COLO668 (cell line): ENCODE results near the gene ZNF578.
"Not testable (repeated sequence)": the region's sequence is repeated elsewhere in the genome, so short reads cannot be mapped to it uniquely, and the experiment has no call there.

Experiments
- DNase-seq: peaks from one replicate; lab custom pipeline; 2025; ENCODE audit not compliant: unreplicated experiment; lab: John Stamatoyannopoulos, UW

ZNF578 gene

DNA sequence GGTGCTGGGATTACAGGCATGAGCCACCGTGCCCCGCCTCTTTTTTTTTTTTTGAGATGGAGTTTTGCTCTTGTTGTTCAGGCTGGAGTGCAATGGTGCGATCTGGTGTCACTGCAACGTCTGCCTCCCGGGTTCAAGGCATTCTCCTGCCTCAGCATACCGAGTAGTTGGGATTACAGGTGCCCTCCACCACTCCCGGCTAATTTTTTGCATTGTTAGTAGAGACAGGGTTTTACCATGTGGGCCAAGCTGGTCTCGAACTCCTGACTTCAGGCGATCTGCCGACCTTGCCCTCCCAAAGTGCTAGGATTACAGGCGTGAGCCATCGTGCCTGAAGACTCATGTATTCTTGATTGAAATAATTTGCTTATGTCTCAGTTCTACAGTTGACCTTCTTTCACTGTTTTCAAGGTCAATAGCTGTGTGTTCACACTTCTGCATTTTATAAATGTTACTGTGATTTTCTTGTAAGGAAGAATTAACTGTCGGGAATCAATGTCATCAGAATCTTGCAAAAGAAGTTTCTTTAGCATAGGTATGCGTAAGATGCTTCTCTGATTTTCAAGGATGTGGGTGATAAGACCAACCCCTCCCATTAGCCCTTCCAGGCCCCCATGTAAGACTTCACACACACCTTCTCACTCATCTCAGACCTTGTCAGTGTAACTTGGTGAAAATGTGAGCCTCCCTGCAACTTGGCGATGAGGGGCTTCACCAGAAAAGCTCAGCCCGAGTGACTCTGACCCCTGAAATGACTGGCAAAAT, 104.1 kb downstream of the ZNF578 start:
- no peak for DNase-seq

DNA sequence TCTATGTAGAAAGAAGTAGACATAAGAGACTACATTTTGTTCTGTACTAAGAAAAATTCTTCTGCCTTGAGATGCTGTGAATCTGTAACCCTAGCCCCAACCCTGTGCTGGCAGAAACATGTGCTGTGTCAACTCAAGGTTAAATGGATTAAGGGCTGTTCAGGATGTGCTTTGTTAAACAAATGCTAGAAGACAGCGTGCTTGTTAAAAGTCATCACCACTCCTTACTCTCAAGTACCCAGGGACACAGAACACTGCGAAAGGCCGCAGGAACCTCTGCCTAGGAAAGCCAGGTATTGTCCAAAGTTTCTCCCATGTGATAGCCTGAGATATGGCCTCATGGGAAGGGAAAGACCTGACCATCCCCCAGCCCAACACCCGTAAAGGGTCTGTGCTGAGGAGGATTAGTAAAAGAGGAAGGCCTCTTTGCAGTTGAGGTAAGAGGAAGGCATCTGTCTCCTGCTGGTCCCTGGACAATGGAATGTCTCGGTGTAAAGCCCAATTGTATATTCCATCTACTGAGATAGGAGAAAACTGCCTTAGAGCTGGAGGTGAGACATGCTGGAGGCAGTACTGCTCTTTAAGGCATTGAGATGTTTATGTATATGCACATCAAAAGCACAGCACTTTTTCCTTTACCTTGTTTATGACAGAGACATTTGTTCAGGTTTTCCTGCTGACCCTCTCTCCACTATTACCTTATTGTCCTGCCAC, 105.5 kb downstream of the ZNF578 start:
- not testable (repeated sequence) for DNase-seq

DNA sequence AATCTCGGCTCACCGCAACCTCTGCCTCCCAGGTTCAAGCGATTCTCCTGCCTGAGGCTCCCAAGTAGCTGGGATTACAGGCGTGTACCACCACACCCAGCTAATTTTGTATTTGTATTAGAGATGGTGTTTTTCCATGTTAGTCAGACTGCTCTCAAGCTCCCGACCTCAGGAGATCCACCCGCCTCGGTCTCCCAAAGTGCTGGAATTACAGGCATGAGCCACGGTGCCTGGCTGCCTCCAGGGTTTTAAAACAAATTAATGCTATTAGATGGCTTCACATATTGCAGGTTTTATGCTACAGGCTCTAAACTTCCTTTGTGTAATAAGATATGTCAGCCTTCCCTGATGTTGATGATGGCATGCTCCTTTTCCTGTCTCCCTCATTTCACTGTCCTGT, 108.3 kb downstream of the ZNF578 start:
- not testable (repeated sequence) for DNase-seq
